Stimulated activated naive CD8-positive, alpha-beta T cell treated with anti-CD3 and anti-CD28 coated beads, Interleukin-15, Interleukin-2, amounts not matched to agents 100 ng/mL and 50 ng/mL, for 24 hours (primary cell): ENCODE results near the gene PRDM11.

Experiments
- H3K27ac Mint-ChIP-seq: one replicate; pipeline ENCODE4 v1.8.0; 2021; ENCODE audit warnings: mild to moderate bottlenecking, mixed read lengths
- H3K27me3 Mint-ChIP-seq: one replicate; pipeline ENCODE4 v1.8.0; 2021; ENCODE audit warnings: mixed read lengths
- H3K36me3 Mint-ChIP-seq: one replicate; pipeline ENCODE4 v1.8.0; 2021; ENCODE audit warnings: low read depth, mixed read lengths
- H3K4me1 Mint-ChIP-seq: one replicate; pipeline ENCODE4 v1.8.0; 2021; ENCODE audit warnings: low read depth, mixed read lengths
- H3K4me3 Mint-ChIP-seq: one replicate; pipeline ENCODE4 v1.8.0; 2021; ENCODE audit warnings: mild to moderate bottlenecking, mixed read lengths
- H3K9me3 Mint-ChIP-seq: one replicate; pipeline ENCODE4 v1.8.0; 2021; ENCODE audit warnings: mixed read lengths

PRDM11 gene

GRCh38 chr11:45147891-45148675 lies 1.6 kb downstream of the PRDM11 start:
- Mint-ChIP-seq H3K27ac (peak overlapping the region; percentile 32), H3K4me3 (peak overlapping the region; percentile 84), H3K4me1 (peaks cover 25% of the 10 kb centered on the region), H3K36me3 (no peaks in the 10 kb centered on the region), H3K9me3 (no peaks in the 10 kb centered on the region), H3K27me3 (peaks cover 16% of the 10 kb centered on the region)

GRCh38 chr11:45149483-45150056 lies 3.1 kb downstream of the PRDM11 start:
- Mint-ChIP-seq H3K36me3 (no peaks in the 10 kb centered on the region), H3K4me1 (peaks cover 29% of the 10 kb centered on the region), H3K9me3 (no peaks in the 10 kb centered on the region), H3K27me3 (peaks cover 8% of the 10 kb centered on the region), H3K4me3 (no peak overlapping the region), H3K27ac (no peak overlapping the region)

- Mint-ChIP-seq H3K4me1 (peaks cover 29% of the 10 kb centered on the region), H3K27me3 (peaks cover 6% of the 10 kb centered on the region), H3K36me3 (no peaks in the 10 kb centered on the region), H3K4me3 (no peak overlapping the region), H3K27ac (no peak overlapping the region), H3K9me3 (no peaks in the 10 kb centered on the region)
These were observed 3.9 kb downstream of the PRDM11 start for GRCh38 chr11:45150301-45150700.

GRCh38 chr11:45150943-45151342 lies 4.5 kb downstream of the PRDM11 start:
- no peak overlapping the region for H3K4me3 Mint-ChIP-seq
- H3K27ac Mint-ChIP-seq: no peak overlapping the region
- peaks cover 24% of the 10 kb centered on the region for H3K4me1 Mint-ChIP-seq
- no peaks in the 10 kb centered on the region for H3K9me3 Mint-ChIP-seq
- H3K36me3 Mint-ChIP-seq: no peaks in the 10 kb centered on the region
- peaks cover under 1% of the 10 kb centered on the region for H3K27me3 Mint-ChIP-seq

GRCh38 chr11:45151362-45151982 lies 5.0 kb downstream of the PRDM11 start:
- Mint-ChIP-seq H3K9me3 (no peaks in the 10 kb centered on the region), H3K27me3 (no peaks in the 10 kb centered on the region), H3K4me3 (no peak overlapping the region), H3K4me1 (peaks cover 22% of the 10 kb centered on the region), H3K27ac (no peak overlapping the region), H3K36me3 (no peaks in the 10 kb centered on the region)

- H3K27ac Mint-ChIP-seq: no peak overlapping the region
- no peaks in the 10 kb centered on the region for H3K9me3 Mint-ChIP-seq
- H3K4me1 Mint-ChIP-seq: peaks cover 14% of the 10 kb centered on the region
- no peak overlapping the region for H3K4me3 Mint-ChIP-seq
- H3K27me3 Mint-ChIP-seq: no peaks in the 10 kb centered on the region
- no peaks in the 10 kb centered on the region for H3K36me3 Mint-ChIP-seq
These were observed 6.5 kb downstream of the PRDM11 start for GRCh38 chr11:45152740-45153595.

- Mint-ChIP-seq H3K36me3 (no peaks in the 10 kb centered on the region), H3K4me1 (peaks cover 4% of the 10 kb centered on the region), H3K27me3 (no peaks in the 10 kb centered on the region), H3K27ac (no peak overlapping the region), H3K4me3 (no peak overlapping the region), H3K9me3 (no peaks in the 10 kb centered on the region)
These were observed 7.8 kb downstream of the PRDM11 start for GRCh38 chr11:45154276-45154675.

GRCh38 chr11:45155058-45155551 lies 8.7 kb downstream of the PRDM11 start:
- no peak overlapping the region for H3K4me3 Mint-ChIP-seq
- H3K4me1 Mint-ChIP-seq: peaks cover 4% of the 10 kb centered on the region
- H3K27me3 Mint-ChIP-seq: no peaks in the 10 kb centered on the region
- H3K27ac Mint-ChIP-seq: no peak overlapping the region
- H3K36me3 Mint-ChIP-seq: no peaks in the 10 kb centered on the region
- H3K9me3 Mint-ChIP-seq: no peaks in the 10 kb centered on the region

- H3K36me3 Mint-ChIP-seq: no peaks in the 10 kb centered on the region
- H3K4me3 Mint-ChIP-seq: no peak overlapping the region
- no peak overlapping the region for H3K27ac Mint-ChIP-seq
- no peaks in the 10 kb centered on the region for H3K27me3 Mint-ChIP-seq
- peaks cover 8% of the 10 kb centered on the region for H3K4me1 Mint-ChIP-seq
- no peaks in the 10 kb centered on the region for H3K9me3 Mint-ChIP-seq
These were observed 9.3 kb downstream of the PRDM11 start for GRCh38 chr11:45155627-45156180.

GRCh38 chr11:45156201-45156600 lies 9.8 kb downstream of the PRDM11 start:
- no peaks in the 10 kb centered on the region for H3K36me3 Mint-ChIP-seq
- no peak overlapping the region for H3K27ac Mint-ChIP-seq
- no peak overlapping the region for H3K4me3 Mint-ChIP-seq

GRCh38 chr11:45156741-45157140 lies 10.3 kb downstream of the PRDM11 start:
- H3K27me3 Mint-ChIP-seq: no peaks in the 10 kb centered on the region
- H3K27ac Mint-ChIP-seq: no peak overlapping the region
- H3K4me1 Mint-ChIP-seq: peaks cover 8% of the 10 kb centered on the region
- no peaks in the 10 kb centered on the region for H3K9me3 Mint-ChIP-seq
- H3K36me3 Mint-ChIP-seq: no peaks in the 10 kb centered on the region
- no peak overlapping the region for H3K4me3 Mint-ChIP-seq

More at GRCh38 chr11:45156201-45156600, 9.8 kb downstream of the PRDM11 start:
- Mint-ChIP-seq H3K27me3 (no peaks in the 10 kb centered on the region), H3K4me1 (peaks cover 8% of the 10 kb centered on the region), H3K9me3 (no peaks in the 10 kb centered on the region)

GRCh38 chr11:45157247-45158209 lies 11.1 kb downstream of the PRDM11 start:
- no peaks in the 10 kb centered on the region for H3K36me3 Mint-ChIP-seq
- H3K4me3 Mint-ChIP-seq: no peak overlapping the region
- no peaks in the 10 kb centered on the region for H3K9me3 Mint-ChIP-seq
- peaks cover 8% of the 10 kb centered on the region for H3K4me1 Mint-ChIP-seq
- H3K27me3 Mint-ChIP-seq: no peaks in the 10 kb centered on the region
- H3K27ac Mint-ChIP-seq: no peak overlapping the region

- no peak overlapping the region for H3K27ac Mint-ChIP-seq
- H3K4me1 Mint-ChIP-seq: peaks cover 11% of the 10 kb centered on the region
- no peaks in the 10 kb centered on the region for H3K9me3 Mint-ChIP-seq
- no peaks in the 10 kb centered on the region for H3K27me3 Mint-ChIP-seq
- H3K36me3 Mint-ChIP-seq: no peaks in the 10 kb centered on the region
- H3K4me3 Mint-ChIP-seq: no peak overlapping the region
These were observed 11.8 kb downstream of the PRDM11 start for GRCh38 chr11:45158210-45158731.
